Trophoblast cell (in vitro differentiated cells and primary cell): ENCODE data around the gene INHA.

Experiments used
- DNase-seq, 2 donors: peaks; one replicate each; pipeline ENCODE4 v3.0.0-alpha.2; 2016
- H2AFZ ChIP-seq: 2 replicates; pipeline ENCODE4 v1.6.1; 2013; ENCODE audit warnings: low read length, moderate library complexity, mild to moderate bottlenecking; ENCODE audit not compliant: insufficient read depth, poor library complexity
- H2AK5ac ChIP-seq: 2 replicates; pipeline ENCODE4 v1.6.1; 2013; ENCODE audit warnings: mild to moderate bottlenecking, low read length
- H2BK120ac ChIP-seq: 2 replicates; pipeline ENCODE4 v1.6.1; 2013; ENCODE audit warnings: low read length, mild to moderate bottlenecking, moderate library complexity; ENCODE audit not compliant: insufficient read depth, poor library complexity
- H2BK12ac ChIP-seq: 2 replicates; pipeline ENCODE4 v1.6.1; 2013; ENCODE audit warnings: mild to moderate bottlenecking, low read length, moderate library complexity
- H2BK5ac ChIP-seq: 2 replicates; pipeline ENCODE4 v1.6.1; 2013; ENCODE audit warnings: low read length, low read depth, moderate library complexity, mild to moderate bottlenecking; ENCODE audit not compliant: poor library complexity
- H3K14ac ChIP-seq: 2 replicates; pipeline ENCODE4 v1.6.1; 2013; ENCODE audit warnings: mild to moderate bottlenecking, low read length
- H3K18ac ChIP-seq: 2 replicates; pipeline ENCODE4 v1.6.1; 2013; ENCODE audit warnings: mild to moderate bottlenecking, low read length
- H3K23ac ChIP-seq: 2 replicates; pipeline ENCODE4 v1.6.1; 2013; ENCODE audit warnings: low read length
- H3K27ac ChIP-seq: 2 replicates; pipeline ENCODE4 v1.5.1; 2013; ENCODE audit warnings: low read depth, mild to moderate bottlenecking, inconsistent platforms, low read length, moderate library complexity
- H3K27me3 ChIP-seq: 2 replicates; pipeline ENCODE4 v1.6.1; 2013; ENCODE audit warnings: inconsistent platforms, mild to moderate bottlenecking, low read length, moderate library complexity; ENCODE audit not compliant: insufficient read depth
- H3K36me3 ChIP-seq, 2 experiments: 1 replicate in 1 of 2; 2 replicates in 1 of 2; pipeline ENCODE4 v1.6.1; 2013; ENCODE audit warnings: low read length in 2 of 2, mild to moderate bottlenecking in 2 of 2, moderate library complexity in 1 of 2; ENCODE audit not compliant: insufficient read depth in 2 of 2, control insufficient read depth in 1 of 2
- H3K4ac ChIP-seq: 2 replicates; pipeline ENCODE4 v1.6.1; 2013; ENCODE audit warnings: low read depth, mild to moderate bottlenecking, low read length, moderate library complexity
- H3K4me1 ChIP-seq, 2 experiments: 1 replicate in 1 of 2; 2 replicates in 1 of 2; pipeline ENCODE4 v1.6.1; 2013; ENCODE audit warnings: low read length in 2 of 2, mild to moderate bottlenecking in 2 of 2, moderate library complexity in 1 of 2; ENCODE audit not compliant: insufficient read depth in 2 of 2, control insufficient read depth in 1 of 2
- H3K4me2 ChIP-seq: 2 replicates; pipeline ENCODE4 v1.6.1; 2013; ENCODE audit warnings: inconsistent platforms, mild to moderate bottlenecking, low read length, moderate library complexity
- H3K4me3 ChIP-seq: 2 replicates; pipeline ENCODE4 v1.5.1; 2013; ENCODE audit warnings: mild to moderate bottlenecking, low read depth, low read length, inconsistent platforms
- H3K79me1 ChIP-seq: one replicate; pipeline ENCODE4 v1.6.1; 2013; ENCODE audit warnings: low read length
- H3K79me2 ChIP-seq: 2 replicates; pipeline ENCODE4 v1.6.1; 2013; ENCODE audit warnings: low read length, mild to moderate bottlenecking; ENCODE audit not compliant: control insufficient read depth, insufficient read depth, poor library complexity
- H3K9ac ChIP-seq: 2 replicates; pipeline ENCODE4 v1.6.1; 2013; ENCODE audit warnings: mild to moderate bottlenecking, low read length
- H3K9me3 ChIP-seq: 2 replicates; pipeline ENCODE4 v1.6.1; 2013; ENCODE audit warnings: low read depth, mild to moderate bottlenecking, control low read depth, inconsistent platforms, low read length; ENCODE audit not compliant: insufficient read depth
- H4K12ac ChIP-seq: 2 replicates; pipeline ENCODE4 v1.6.1; 2013; ENCODE audit warnings: low read depth, mild to moderate bottlenecking, low read length, moderate library complexity
- H4K8ac ChIP-seq: 2 replicates; pipeline ENCODE4 v1.6.1; 2013; ENCODE audit warnings: low read depth, mild to moderate bottlenecking, low read length, moderate library complexity
- H4K91ac ChIP-seq: one replicate; pipeline ENCODE4 v1.6.1; 2013; ENCODE audit warnings: low read depth, mild to moderate bottlenecking, low read length, moderate library complexity
- WGBS: extraction: QIAGEN DNeasy Blood & Tissue Kit; methylation state at CpG from one replicate; pipeline ENCODE4 v1.1.7; 2013; ENCODE audit warnings: missing lambda C conversion rate; ENCODE audit not compliant: insufficient read length, insufficient coverage; ENCODE audit errors: extremely low coverage; 5-methylcytosine and 5-hydroxymethylcytosine counted together

Gene INHA

DNA sequence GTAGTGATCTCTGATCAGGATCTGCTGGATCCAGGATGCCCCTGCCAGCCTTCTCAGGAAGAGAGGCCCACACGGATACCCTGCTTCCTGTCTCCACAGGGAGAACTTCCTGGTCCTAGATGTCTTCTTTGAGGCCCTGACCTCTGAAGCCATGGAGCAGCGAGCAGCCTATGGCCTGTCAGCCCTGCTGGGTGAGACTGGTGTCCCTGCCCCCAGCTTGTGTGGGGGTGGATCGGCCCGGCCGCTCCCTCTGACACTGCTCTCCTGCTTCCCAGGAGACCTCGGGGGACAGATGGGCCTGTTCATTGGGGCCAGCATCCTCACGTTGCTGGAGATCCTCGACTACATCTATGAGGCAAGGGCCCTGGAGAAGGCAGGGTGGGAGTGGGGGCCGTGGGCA lies 35.1 kb upstream of the INHA start:
- Histone ChIP-seq H3K4ac (no peak overlapping the region), H3K4me3 (no peak overlapping the region), H4K12ac (no peak overlapping the region), H3K23ac (no peak overlapping the region), H4K8ac (no peak overlapping the region), H2BK5ac (no peak overlapping the region), H2AFZ (no peak overlapping the region), H3K27ac (no peak overlapping the region), H2AK5ac (no peak overlapping the region), H3K9ac (no peak overlapping the region), H3K79me1 (peaks cover 2% of the 10 kb centered on the region), H3K18ac (no peak overlapping the region), H3K4me1 (peaks cover 7 to 17% of the 10 kb centered on the region in 2 experiments), H3K79me2 (peaks cover 1% of the 10 kb centered on the region), H2BK12ac (no peak overlapping the region), H3K4me2 (no peak overlapping the region), H4K91ac (peak overlapping the region; percentile 21), H3K27me3 (no peaks in the 10 kb centered on the region), H3K9me3 (no peaks in the 10 kb centered on the region), H2BK120ac (no peak overlapping the region), H3K36me3 (peaks cover 31 to 33% of the 10 kb centered on the region in 2 experiments), H3K14ac (no peak overlapping the region)
- no CpG with 5 or more reads among the region's 9 CpGs for WGBS
- DNase-seq: no peak

DNA sequence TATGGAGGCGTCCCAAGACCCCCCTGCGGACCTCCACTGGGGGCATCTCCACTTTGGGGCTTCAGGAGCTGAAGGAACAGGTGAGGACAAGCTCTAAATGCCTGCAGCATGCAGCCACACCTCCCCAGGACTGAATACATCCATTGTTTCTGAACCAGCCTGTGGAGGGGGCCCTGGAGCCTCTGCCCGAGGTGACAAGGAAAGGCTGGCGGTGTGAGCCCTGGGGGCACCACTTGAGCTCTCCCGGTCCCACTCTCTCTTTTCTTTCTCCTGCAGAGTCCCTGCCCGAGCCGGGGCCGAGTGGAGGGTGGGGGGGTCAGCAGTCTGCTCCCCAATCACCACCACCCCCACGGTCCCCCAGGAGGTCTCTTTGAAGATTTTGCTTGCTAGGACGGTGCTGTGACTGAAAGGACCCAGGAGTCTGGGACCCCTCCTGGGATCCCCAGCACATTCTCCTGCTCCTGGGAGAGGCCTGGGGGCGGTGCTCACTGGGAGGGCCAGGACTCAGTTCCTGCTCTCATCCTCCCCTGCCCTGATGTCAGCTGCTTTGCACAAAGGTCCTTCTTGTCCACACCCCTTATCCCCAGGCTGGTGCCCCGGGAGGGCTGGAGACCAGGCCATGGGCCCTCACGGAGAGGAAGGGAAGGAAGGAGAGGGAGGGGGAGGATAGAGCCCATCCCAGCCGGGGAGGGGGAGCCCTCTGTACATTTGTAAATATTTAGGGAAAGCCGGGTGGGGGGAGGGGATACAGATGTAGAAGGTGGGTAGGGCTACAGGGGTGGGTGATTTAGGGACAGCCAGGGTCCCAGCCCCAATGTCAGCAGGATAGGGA lies 34.2 kb upstream of the INHA start:
- H3K4me1 ChIP-seq: peaks cover 8 to 22% of the 10 kb centered on the region in 2 experiments
- H3K4me3 ChIP-seq: no peak overlapping the region
- H3K27ac ChIP-seq: peak overlapping the region; percentile 8
- DNase-seq: peak in 1 of 2 donors; percentile 18
- H3K36me3 ChIP-seq: peaks cover 31 to 33% of the 10 kb centered on the region in 2 experiments
- no peak overlapping the region for H3K4me2 ChIP-seq
- H2BK120ac ChIP-seq: no peak overlapping the region
- H3K14ac ChIP-seq: no peak overlapping the region
- no peak overlapping the region for H4K12ac ChIP-seq
- H3K23ac ChIP-seq: no peak overlapping the region
- H2BK5ac ChIP-seq: no peak overlapping the region
- no peak overlapping the region for H2BK12ac ChIP-seq
- H2AK5ac ChIP-seq: no peak overlapping the region
- H2AFZ ChIP-seq: no peak overlapping the region
- no peak overlapping the region for H3K4ac ChIP-seq
- H3K79me2 ChIP-seq: peaks cover 3% of the 10 kb centered on the region
- H4K91ac ChIP-seq: no peak overlapping the region
- peak overlapping the region; percentile 29 for H3K18ac ChIP-seq
- no peak overlapping the region for H3K9ac ChIP-seq
- H4K8ac ChIP-seq: no peak overlapping the region
- peaks cover 4% of the 10 kb centered on the region for H3K79me1 ChIP-seq
- H3K27me3 ChIP-seq: no peaks in the 10 kb centered on the region
- no peaks in the 10 kb centered on the region for H3K9me3 ChIP-seq
- no CpG with 5 or more reads among the region's 15 CpGs for WGBS

DNA sequence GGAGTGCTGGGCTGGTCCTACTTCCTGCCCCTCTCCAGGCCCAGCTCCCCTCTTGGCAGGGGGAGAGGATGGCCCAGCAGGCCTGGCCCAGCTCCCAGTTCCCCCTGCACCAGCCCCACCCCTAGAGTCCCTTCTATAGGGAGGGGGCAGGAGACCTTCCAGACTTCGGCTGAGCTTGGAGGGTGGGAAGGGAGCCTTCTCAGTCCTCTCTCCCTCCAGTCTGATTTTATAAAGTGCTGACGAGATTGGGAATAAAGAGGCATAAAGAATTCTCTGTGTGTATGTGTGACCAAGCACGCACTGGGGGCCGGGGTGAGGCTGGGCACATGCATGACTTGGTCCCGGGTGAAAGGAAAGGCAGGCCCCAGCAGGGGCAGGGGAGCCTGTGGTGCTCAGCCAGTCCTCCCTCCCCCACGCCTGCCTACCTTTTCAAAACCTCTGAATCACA lies 33.6 kb upstream of the INHA start:
- Histone ChIP-seq H3K36me3 (peaks cover 31 to 33% of the 10 kb centered on the region in 2 experiments), H3K4me3 (no peak overlapping the region), H2BK5ac (no peak overlapping the region), H3K79me2 (peaks cover 8% of the 10 kb centered on the region), H3K27ac (peak overlapping the region; percentile 8), H4K91ac (no peak overlapping the region), H4K8ac (no peak overlapping the region), H2BK12ac (no peak overlapping the region), H3K14ac (no peak overlapping the region), H3K18ac (peak overlapping the region; percentile 29), H4K12ac (no peak overlapping the region), H3K9me3 (no peaks in the 10 kb centered on the region), H3K23ac (no peak overlapping the region), H2BK120ac (no peak overlapping the region), H3K79me1 (peaks cover 9% of the 10 kb centered on the region), H2AFZ (no peak overlapping the region), H3K4me2 (no peak overlapping the region), H3K27me3 (no peaks in the 10 kb centered on the region), H2AK5ac (no peak overlapping the region), H3K4me1 (peaks cover 8 to 22% of the 10 kb centered on the region in 2 experiments), H3K9ac (no peak overlapping the region), H3K4ac (no peak overlapping the region)
- no peak for DNase-seq
- WGBS: no CpG with 5 or more reads among the region's 6 CpGs

DNA sequence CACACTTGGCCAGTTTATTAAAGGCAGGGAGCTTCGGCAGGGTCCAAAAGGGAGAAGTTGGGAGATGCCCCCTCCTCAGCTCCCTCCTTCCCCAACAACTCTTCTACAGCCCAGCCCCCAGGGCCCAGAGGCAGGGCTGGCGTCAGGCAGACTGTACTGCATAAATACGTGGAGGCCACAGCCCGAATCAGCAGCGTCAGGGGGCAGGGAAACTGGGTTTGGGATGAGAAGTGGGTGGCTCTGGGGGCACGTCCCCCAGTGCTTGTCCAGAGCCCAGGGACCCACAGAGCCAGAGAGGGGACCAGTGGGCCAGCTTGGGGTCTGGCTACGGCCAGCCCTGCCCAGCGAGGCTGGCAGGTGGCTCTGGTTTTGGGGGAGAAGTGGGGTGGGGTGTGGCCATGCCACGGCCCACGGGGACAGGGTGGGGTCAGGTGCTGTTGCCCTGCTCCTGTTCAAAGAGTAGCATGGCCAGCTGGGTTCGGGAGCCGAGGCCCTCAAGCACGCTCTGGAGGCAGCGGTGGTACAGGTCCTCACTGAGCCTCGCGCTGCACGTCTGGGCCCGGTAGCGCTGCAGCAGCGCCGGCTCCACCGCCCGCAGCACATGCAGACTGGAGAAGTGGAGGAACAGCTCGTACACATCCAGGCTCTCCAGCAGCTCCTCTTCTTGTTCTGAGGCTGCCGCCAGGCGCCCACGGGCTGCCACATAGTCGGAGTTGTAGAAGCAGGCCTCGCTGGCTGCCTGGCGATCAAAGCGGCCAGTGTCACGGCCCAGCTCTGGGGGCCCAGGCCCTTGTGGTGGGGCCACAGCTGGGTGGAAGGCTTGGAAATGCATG lies 32.9 kb upstream of the INHA start:
- H4K8ac ChIP-seq: no peak overlapping the region
- DNase-seq: no peak
- no peak overlapping the region for H3K27ac ChIP-seq
- H4K91ac ChIP-seq: no peak overlapping the region
- no peak overlapping the region for H2BK120ac ChIP-seq
- H2BK5ac ChIP-seq: no peak overlapping the region
- H3K36me3 ChIP-seq: peaks cover 31 to 33% of the 10 kb centered on the region in 2 experiments
- H3K4me3 ChIP-seq: no peak overlapping the region
- no peak overlapping the region for H3K4ac ChIP-seq
- H2AK5ac ChIP-seq: no peak overlapping the region
- no peaks in the 10 kb centered on the region for H3K27me3 ChIP-seq
- no peak overlapping the region for H3K9ac ChIP-seq
- H3K79me1 ChIP-seq: peaks cover 9% of the 10 kb centered on the region
- H3K4me2 ChIP-seq: no peak overlapping the region
- H3K79me2 ChIP-seq: peaks cover 8% of the 10 kb centered on the region
- H3K14ac ChIP-seq: no peak overlapping the region
- peaks cover 8 to 24% of the 10 kb centered on the region in 2 experiments for H3K4me1 ChIP-seq
- no peak overlapping the region for H3K23ac ChIP-seq
- no peak overlapping the region for H2BK12ac ChIP-seq
- H2AFZ ChIP-seq: no peak overlapping the region
- H4K12ac ChIP-seq: no peak overlapping the region
- no peaks in the 10 kb centered on the region for H3K9me3 ChIP-seq
- WGBS: no CpG with 5 or more reads among the region's 32 CpGs
- no peak overlapping the region for H3K18ac ChIP-seq
